OCI-M2 (cell line): ENCODE measurements around the gene CHMP6.

Source experiments
- DNase-seq: peaks from one replicate; lab custom pipeline; 2025; ENCODE audit not compliant: unreplicated experiment; lab: John Stamatoyannopoulos, UW

CHMP6 gene

GRCh38 chr17:80992077-80992947 is 671 bp downstream of the CHMP6 start:
- no peak for DNase-seq

- DNase-seq, result no peak
These were observed 1.4 kb downstream of the CHMP6 start for GRCh38 chr17:80992948-80993624.

GRCh38 chr17:80995131-80995530 is 3.5 kb downstream of the CHMP6 start:
- DNase-seq, result no peak

- no peak for DNase-seq
These were observed 5.0 kb downstream of the CHMP6 start for GRCh38 chr17:80996422-80997305.

GRCh38 chr17:80997424-80998117 is 5.9 kb downstream of the CHMP6 start:
- no peak for DNase-seq

GRCh38 chr17:80998118-80998747 is 6.6 kb downstream of the CHMP6 start:
- DNase-seq, result no peak

- DNase-seq, result no peak
These were observed 7.3 kb downstream of the CHMP6 start for GRCh38 chr17:80998748-80999535.

GRCh38 chr17:80999536-81000333 is 8.1 kb downstream of the CHMP6 start:
- DNase-seq, result no peak

GRCh38 chr17:81000334-81000630 is 8.6 kb downstream of the CHMP6 start:
- DNase-seq, result no peak

GRCh38 chr17:81000631-81001357 is 9.2 kb downstream of the CHMP6 start:
- DNase-seq, result no peak

- no peak for DNase-seq
These were observed 10.4 kb downstream of the CHMP6 start for GRCh38 chr17:81002013-81002384.

- DNase-seq, result no peak
These were observed 11.0 kb downstream of the CHMP6 start for GRCh38 chr17:81002409-81003361.

- DNase-seq, result no peak
These were observed 12.3 kb downstream of the CHMP6 start for GRCh38 chr17:81003711-81004475.

- DNase-seq, result no peak
These were observed 15.2 kb downstream of the CHMP6 start for GRCh38 chr17:81006891-81007290.

- DNase-seq, result no peak
These were observed 16.5 kb downstream of the CHMP6 start for GRCh38 chr17:81008140-81008539.

GRCh38 chr17:81009136-81009535 is 17.5 kb downstream of the CHMP6 start:
- DNase-seq, result no peak
